Measurements from ENCODE around the gene STRIP2.
"Not testable (repeated sequence)": the region's sequence is repeated elsewhere in the genome, so short reads cannot be mapped to it uniquely, and the experiment has no call there.

The STRIP2 gene

GRCh38 chr7:129421717-129422250, 12.4 kb upstream of the STRIP2 start:
- no peak for DNase-seq

DNA sequence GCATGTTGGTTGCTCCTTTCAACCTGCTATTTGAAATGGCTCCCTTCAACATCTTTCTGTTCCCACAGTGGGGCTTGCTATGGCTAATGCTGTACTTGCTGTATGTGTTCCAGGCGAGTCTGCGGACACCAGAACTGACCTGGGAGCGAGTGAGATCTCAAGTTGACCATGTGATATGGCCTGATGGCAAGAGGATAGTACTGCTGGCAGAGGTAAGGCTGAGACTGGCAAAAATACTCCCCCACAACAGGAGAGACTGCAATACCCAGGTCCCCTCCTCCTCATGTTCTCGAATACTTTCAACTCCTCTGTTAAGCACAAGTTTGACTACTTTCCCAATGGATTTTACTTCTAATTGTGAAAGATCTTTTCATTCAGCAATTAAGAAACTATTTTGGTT, 11.5 kb upstream of the STRIP2 start:
- DNase-seq = no peak

GRCh38 chr7:129423700-129424410, 10.4 kb upstream of the STRIP2 start:
- DNase-seq = no peak

DNA sequence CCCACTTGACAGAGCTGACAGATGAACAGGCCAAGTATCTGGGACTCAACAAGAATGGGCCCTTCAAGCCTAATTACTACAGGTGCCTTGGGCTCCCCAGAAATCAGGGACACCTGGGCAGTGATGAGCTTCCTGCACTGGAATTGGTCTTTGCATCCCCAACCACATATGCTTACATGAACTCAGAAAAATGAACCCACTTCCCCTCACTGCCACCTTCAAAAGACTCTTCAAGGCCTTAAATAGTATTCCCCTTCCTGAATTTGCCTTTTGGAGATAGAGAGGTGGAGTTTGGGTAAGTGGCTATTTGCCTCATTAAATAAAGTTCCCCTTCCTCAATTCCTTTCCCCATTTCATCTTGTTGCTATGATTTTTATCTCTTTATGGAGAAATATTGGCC, 7.8 kb upstream of the STRIP2 start:
- DNase-seq = no peak

GRCh38 chr7:129427526-129428045, 6.6 kb upstream of the STRIP2 start:
- DNase-seq = no peak

- no peak for DNase-seq
Observed at GRCh38 chr7:129431911-129432643, 2.2 kb upstream of the STRIP2 start.

- DNase-seq = no peak
Observed at GRCh38 chr7:129434675-129435318, 565 bp downstream of the STRIP2 start.

- DNase-seq = no peak
Observed at GRCh38 chr7:129435414-129435829, 1.2 kb downstream of the STRIP2 start.

DNA sequence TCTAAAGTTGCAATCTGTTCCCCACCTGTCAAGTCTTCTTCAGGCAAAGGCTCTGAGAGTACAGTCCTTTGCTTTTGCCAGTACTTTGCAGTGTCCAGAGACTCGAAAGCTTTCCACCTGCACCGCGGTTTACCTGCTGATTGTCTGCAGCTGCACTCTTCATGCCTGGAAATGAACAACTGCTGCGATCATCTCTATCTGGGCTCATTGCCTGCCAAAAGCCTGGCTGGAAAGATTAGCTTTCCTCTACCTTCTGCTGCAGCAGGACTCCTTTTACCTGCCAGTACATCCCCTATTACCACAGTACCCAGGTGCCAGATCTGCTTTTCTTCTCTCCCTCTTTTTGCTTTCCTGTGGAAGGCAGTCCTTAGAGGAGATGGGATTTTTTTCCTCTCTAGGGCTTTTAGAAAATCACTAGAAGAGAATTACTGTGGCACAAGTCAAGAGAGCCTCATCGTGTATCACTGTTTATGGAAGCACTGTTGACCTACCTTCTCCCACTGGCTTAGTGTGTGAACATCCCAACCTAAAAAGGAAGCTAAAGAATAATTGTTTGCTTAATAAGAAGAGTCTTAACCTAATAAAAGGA, 2.2 kb downstream of the STRIP2 start:
- DNase-seq = no peak

- no peak for DNase-seq
Observed at GRCh38 chr7:129437190-129437589, 3.0 kb downstream of the STRIP2 start.

GRCh38 chr7:129438281-129438838, 4.1 kb downstream of the STRIP2 start:
- DNase-seq = no peak

DNA sequence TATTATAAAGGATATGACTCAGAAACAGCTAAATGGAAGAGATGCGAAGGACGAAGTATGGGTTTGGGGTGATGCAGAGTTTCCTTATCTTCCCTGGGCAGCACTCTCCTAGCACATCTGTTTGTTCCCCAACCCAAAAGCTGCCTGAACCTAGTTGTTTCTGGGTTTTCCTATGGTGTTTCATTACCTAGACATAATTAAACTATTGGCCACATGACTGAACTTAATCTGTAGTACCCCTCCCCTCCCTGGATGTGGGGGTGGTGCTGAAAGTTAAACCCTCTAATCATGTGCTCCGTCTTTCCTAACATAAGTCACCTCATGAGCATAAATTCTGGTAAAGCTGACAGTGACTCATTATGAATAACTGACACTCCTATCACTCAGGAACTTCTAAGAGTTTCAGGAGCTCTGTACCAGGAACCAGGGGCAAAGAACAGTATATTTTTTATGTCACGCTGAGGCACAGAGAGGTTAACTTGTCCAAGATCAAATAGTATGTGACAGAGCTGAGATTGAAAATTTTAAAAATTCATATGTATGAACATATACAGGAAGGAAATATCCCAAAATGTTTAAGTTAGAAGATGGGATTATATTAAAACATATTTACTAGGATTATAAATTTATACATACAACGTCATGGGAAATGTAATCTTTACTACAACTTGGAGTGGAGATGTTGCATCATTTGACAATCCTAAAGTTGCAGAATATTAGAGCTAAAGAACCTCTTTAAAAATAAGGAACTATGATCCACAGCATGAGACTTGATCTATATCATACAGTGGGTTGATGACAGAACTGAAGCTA, 4.8 kb downstream of the STRIP2 start:
- DNase-seq = no peak

DNA sequence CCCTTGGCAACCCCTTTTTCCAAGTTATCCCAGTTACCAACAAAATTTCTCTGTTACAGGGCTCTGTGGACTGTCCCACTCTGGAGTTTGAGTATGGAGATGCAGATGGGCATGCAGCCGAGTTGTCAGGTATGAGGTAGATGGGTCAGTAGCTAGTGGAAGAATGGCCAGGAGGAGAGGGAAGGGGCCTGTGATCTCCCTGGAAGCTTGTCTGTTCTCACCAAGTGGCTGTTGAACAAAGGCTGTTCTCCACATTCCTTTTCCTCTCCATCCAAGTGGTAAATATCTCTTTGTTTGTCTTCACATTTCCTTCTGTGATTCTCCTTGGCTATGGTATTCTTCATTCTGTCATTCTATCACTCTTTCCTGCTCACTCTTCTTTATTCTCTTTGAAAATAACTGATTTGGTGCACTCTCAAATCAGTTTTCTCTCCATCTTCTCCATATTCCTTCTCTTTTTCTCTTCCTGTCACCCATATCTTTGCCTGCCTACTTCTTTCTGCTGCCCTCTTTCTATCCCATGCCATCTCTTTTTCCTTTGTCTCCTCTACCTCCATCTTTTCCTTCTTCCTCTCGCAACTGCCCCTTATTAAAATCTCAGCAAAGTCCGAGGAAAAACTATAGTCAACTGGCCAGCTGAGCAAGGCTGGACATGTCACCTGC, 5.9 kb downstream of the STRIP2 start:
- DNase-seq = no peak

GRCh38 chr7:129443612-129444011, 9.4 kb downstream of the STRIP2 start:
- DNase-seq = no peak

GRCh38 chr7:129444776-129445175, 10.5 kb downstream of the STRIP2 start:
- DNase-seq = not testable (repeated sequence)

DNA sequence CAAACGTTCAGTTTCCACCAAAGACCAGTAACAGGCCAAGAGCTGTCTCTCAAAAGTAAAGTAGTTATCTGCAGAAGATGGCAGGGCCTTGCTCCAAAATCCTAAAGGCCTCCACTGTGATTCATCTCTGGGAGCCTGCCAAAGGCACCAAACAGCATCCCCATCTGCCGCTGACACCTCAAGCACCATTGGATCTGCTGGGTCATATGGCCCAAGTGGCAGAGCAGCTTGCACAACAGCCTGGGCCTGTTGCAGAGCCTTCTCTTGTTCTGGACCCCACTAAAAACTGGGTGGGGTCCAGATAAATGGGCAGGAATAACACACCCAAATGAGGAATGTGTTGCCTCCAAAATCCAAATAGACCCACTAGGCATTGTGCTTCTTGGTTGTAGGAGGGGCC, 12.7 kb downstream of the STRIP2 start:
- DNase-seq = not testable (repeated sequence)

DNA sequence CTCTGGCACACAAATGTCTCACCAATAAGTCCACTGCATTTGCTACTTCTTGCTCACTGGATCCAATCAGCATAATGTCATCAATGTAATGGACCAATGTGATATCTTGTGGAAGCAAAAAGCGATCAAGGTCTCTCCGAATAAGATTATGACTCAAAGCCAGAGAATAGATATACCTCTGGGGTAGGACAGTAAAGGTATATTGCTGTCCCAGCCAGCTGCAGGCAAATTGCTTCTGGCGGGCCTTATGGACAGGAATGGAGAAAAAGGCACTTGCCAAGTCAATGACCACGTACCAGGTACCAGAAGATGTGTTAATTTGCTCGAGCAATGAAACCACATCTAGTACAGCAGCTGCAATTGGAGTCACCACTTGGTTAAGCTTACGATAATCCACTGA, 13.2 kb downstream of the STRIP2 start:
- DNase-seq = not testable (repeated sequence)

- DNase-seq = not testable (repeated sequence)
Observed at GRCh38 chr7:129448608-129449007, 14.4 kb downstream of the STRIP2 start.

DNA sequence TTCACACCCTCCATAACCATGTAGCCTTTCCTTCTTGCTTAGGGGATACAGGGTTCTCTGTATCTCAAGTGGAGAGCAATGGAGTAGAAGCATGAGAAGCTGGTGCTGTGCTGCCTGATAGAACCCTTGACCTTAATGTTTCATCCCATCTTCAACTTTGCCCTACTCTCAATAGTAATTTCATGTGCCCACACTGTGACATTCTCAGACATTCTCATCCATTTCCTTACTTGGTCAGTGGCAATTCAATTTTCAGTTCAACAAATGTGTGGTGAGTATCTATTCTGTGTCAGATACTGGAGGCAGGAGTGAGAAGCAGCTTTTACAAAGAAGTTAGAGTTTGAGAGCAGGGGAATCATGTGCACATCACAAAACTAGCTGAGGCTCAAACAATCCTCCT, 16.1 kb downstream of the STRIP2 start:
- no peak for DNase-seq

GRCh38 chr7:129452589-129453231, 18.5 kb downstream of the STRIP2 start:
- DNase-seq = no peak
